HG02623 (cell line): ENCODE data around the gene POMT1.

Source experiments
- ATAC-seq: cut with Tn5 transposase; IDR thresholded peaks from one replicate; pipeline ENCODE4 v1.9.1; 2021; ENCODE audit warnings: moderate library complexity; ENCODE audit not compliant: unreplicated experiment

The POMT1 gene

DNA sequence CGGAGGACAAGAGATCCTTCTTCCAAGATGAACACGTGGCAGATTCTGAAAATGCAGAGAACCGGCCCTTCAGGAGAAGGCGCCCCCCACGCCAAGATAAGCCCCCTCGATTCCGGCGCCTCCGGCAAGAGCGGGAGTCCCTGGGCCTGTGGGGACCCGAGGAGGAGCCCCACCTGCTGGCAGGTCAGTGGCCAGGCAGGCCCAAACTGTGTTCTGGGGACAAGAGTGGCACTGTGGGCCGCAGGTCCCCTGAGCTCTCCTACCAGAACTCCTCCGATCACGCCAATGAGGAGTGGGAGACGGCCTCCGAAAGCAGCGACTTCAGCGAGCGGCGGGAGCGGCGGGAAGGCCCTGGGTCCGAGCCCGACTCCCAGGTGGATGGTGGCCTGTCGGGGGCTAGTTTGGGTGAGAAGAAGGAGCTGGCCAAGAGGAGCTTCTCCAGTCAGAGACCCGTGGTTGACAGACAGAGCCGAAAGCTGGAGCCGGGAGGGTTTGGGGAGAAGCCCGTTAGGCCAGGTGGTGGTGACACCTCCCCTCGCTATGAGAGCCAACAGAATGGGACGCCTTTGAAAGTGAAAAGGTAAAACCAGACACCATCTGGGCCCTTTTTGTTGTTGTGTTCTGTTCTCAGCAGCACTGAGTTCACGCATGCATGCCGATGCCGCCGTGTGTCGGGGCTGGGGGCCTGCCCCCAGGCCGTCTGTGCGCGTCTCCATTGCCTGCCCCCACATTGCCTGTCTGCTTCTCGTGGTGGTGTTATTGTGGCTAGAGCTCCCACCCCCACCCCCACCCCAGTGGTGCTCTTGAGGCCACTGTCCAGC is 26.6 kb upstream of the POMT1 start:
- no peak for ATAC-seq

DNA sequence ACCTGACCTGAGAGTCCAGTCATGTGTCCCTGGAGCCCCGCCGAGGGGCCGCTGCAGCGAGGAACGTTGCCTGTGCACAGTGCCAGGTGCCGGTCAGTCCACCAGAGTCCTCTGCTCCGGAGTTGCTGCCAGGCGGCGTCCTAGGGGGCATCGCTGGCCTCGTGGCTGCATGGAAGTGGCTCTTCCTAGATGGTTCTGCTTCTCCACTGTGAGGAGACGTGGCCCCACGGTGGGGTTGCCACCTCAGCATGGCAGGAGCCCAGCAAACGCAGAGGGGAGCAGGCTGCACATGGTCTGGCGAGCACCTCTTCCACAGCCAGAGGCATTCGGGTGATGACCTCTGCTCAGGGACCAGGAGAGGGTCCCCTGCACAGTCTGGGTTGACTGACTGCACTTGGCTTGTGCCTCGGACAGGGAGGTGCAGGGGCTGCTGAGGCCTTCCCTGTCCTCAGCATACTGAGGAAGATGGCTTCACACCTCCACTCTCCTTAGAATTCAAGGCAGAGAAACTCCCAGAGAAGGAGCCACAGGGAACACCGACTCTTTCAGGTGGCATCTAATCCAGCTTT is 25.9 kb upstream of the POMT1 start:
- no peak for ATAC-seq

DNA sequence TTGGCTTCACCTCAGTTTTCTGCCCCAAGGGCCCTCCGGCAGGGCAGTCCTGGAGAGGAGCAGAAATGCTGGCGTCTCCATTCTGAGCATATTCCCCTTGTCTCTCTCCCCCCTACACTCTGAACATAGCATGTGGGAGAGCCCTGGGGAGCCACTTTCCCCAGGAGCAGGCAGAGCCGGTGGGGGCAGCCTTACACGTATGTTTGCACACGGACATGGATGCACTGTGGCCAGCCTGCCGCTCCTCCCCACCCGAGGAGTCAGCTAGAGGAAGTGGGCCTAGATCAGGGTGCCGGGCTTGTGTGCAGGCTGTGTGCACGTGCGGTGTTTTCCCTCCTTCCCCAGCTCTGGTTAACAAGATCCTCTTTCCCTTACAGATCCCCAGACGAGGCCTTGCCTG is 25.4 kb upstream of the POMT1 start:
- no peak for ATAC-seq

DNA sequence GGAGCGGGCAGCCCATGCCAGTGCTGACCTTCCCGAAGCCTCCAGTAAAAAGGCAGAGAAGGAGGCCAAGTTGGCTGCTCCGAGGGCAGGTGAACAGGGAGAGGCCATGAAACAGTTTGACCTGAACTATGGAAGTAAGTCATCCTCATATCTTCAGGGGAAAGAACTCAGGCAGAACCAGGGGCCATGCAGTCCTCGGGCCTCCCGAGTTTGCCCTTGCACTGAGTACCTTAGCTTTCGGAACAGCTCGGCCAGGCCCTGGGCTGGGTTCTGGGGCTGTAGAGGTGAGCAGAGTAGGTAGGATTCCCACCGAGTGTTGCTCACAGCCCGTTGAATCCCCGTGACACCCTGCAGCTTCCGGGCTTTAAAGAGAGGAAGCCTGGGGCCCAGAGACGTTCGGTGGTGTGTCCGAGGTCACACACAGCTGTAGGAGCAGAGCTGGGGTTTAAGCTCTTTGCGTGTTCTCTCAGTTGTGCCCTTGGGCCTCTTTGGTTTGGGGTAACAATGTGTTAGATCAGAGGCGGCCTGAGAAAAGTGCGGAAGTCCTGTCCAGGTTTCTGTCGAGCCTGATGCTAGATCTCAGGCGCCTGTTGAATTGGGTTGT is 24.8 kb upstream of the POMT1 start:
- ATAC-seq = no peak

DNA sequence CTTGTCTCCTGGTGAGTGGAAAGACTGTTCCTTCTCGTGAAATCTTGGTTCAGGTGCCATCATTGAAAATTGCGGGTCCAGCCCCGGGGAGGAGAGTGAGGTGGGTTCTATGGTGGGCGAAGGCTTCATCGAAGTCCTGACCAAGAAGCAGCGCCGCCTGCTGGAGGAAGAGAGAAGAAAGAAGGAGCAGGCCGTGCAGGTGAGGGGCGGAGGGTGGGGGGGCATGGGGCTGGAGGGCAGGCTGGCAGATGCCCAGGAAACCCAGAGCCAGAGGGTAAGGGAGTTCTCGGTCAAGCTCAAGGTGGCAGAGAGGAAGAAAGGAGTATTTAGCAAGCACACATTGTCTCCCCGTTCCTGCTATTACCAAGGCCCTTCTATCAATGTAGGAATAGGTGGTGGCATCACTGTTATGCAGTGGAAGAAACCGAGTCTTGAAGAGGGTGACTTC is 24.3 kb upstream of the POMT1 start:
- ATAC-seq = no peak

DNA sequence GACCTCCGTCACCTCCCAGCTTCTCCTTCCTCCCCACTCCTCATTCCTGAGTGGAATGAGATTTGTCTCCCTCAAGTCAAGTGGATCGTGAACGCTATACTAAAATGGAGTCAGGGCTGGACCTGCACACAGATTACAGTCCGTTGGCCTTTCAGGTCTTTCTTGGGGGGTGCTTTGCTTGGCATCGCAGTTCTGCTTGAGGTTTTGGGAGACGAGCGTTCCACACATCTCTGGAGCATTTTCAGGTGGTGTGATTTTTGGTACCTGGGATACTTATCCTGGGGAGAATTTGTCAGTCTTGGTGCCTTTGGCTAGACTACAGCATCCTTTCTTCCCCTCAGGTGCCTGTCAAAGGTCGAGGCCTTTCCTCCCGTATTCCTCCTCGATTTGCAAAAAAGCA is 23.8 kb upstream of the POMT1 start:
- ATAC-seq = no peak

DNA sequence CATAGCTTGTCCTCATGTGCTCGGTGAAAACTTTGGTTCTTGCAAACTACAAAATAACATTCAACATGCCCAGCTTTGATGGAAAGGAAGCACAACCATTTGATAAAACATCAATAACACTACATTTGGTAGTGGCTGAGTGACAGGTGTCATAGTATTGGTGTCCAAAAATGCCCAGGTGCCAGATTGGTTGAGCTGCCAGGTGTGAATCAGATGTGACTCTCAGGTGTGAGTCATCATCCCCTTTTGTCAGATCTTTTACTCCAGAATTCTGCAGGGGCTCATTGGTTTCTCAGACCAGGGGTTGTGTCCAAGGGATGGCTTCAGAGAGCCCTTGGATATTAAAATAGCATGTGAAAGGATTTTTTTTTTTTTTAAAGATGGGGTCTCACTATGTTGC is 22.5 kb upstream of the POMT1 start:
- no peak for ATAC-seq

DNA sequence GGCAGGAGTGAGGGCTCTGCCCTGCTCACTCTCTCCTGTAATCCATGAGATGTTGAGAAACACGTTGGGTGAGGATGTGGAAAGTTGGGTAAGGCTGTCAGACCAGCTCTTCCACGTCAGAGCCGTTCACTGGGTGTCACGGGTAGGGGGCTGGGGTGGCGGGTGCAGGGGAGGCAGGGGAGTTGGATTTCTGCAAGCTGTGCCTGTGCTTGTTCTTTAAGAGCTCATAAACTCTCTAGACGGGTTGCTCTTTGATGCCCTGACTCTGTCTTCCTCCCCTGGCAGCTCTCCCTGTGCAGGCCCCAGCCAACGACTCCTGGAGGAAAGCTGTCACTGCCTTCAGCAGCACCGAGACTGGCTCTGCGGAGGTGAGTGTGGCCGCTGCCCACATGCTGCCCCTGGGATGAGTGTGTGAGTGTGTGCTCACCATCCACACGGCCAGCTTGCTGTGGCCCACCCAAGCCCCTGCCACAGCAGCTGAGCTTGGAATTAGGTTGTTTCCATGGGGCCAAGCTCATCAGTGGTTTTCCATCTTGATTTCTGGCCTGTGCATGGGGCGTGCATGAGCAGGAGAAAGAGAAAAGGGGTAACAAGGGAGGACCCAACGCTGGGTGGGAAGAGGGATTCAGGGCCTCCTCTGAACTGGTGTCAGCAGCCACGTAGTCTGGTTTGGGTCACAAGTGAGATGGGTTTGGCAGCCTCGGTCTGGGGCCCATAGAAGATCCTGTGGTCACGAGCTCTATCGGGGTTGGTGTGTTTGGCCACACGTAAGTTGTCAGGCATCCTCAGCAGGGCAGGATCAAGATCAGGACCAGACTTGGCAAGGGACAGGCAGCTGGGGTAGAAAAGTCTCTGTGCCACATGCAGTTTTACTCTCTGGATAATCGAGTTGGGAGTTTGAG is 21.0 kb upstream of the POMT1 start:
- no peak for ATAC-seq

DNA sequence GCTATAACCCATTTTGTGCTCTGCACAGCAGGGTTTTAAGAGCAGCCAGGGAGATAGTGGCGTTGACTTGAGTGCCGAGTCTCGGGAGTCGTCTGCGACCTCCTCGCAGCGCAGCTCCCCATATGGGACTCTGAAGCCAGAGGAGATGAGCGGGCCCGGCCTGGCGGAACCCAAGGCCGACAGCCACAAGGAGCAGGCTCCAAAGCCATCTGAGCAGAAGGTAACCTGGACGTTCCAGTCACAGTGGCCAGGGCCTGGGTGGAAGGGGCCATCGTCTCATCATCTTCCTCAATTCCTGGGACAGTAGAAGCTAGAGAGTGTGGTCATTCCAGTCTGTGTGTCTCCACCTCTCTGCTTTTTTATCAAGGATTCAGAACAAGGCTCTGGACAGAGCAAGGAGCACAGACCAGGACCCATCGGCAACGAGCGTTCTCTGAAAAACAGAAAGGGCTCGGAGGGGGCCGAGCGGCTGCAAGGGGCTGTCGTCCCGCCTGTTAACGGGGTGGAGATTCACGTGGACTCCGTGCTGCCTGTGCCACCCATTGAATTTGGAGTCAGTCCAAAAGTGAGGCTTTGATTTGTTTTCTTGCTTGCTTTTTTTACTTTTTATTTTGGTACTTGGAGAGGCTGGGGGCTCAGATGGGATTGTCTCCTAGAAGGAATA is 20.2 kb upstream of the POMT1 start:
- ATAC-seq = no peak

DNA sequence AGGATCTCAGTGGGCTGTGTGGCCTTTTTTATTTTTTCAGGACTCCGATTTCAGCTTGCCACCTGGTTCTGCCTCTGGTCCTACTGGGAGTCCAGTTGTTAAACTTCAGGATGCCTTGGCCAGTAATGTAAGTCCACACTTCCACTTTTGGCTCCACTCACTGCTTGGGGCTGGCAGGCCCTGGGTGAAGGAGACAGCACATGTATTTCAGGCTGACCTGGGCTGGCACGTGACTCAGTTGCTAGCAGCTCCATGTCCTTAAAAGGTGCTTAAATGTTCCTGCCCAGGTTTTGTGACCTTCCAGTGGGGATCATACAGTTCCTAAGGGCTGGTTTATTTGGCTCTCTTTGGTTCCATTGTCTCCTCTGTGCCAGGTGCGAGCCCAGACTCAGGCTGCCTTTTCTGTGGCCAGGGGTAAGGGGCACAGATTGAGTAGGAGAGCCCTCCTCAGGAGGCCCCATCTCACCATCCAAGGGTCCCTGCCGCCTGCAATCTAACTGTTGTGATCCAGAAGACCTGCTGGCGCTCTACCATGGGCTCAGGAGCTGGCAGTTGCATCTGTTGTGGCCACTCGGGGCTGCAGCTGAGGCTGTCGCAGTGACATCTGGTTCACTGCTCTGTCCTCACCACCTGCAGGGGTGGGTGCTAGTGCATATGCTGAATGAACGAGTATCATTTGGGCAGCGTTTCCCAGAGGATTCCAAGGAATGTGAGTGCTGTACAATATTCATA is 19.2 kb upstream of the POMT1 start:
- ATAC-seq = no peak

DNA sequence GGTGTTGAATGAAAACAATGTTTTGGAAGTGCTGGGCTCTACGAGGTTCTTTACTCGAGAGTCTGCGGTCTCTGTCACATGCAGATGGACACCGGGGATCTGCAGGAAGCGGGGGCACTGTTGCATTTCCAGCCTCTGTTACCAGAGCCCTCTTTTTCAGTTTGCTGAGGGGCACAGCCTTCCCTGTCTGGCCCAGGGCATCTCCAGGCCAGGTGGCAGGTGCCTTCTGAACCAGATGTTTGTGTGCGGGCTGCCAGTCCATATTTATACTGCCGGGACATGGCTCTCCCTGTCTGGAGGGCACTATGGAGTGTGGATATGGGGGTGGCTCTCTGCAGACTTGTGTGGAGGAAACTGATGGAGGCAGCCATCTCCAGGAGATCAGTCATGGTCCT is 18.7 kb upstream of the POMT1 start:
- ATAC-seq = no peak

DNA sequence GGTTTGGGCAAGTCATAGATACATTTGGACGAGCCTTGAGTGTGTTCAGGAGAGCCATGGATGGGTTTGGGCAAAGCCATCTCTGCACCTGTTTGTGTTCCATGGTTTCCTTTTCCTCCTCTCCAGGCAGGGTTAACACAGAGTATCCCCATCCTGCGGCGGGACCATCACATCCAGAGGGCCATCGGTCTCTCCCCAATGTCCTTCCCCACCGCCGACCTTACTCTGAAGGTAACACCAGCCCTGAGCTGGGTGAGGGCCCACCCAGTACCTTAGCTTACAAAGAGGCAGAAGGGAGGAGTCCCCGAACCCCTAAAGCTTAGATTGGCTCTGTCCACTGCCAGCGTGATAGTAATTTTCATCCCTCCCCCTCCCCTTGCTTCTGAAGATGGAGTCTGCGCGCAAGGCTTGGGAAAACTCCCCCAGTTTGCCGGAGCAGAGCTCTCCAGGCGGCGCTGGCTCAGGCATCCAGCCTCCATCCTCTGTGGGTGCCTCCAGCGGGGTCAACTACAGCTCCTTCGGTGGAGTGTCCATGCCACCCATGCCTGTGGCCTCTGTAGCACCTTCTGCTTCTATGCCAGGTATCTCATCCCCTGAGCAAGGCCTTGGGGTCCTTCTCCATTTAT is 18.0 kb upstream of the POMT1 start:
- no peak for ATAC-seq

DNA sequence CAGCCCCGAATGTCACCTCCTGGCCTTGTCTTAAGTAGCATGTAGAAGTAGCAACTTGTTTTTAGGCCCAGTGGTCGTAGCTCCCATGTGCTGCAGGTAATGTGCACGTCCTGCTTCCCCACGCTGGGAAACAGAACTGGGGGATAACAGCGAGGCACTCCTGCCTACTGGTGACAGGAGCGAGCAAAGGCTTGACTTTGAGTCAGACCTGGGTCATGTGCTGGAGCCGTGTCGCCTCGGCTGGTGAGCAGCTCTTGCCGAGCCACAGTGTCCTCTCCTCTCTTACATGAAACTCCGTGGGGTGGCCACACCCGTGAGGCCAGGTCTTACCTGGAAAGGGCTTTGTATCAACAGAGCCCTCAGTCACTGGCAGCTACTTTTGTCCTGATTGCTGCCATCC is 17.5 kb upstream of the POMT1 start:
- no peak for ATAC-seq

DNA sequence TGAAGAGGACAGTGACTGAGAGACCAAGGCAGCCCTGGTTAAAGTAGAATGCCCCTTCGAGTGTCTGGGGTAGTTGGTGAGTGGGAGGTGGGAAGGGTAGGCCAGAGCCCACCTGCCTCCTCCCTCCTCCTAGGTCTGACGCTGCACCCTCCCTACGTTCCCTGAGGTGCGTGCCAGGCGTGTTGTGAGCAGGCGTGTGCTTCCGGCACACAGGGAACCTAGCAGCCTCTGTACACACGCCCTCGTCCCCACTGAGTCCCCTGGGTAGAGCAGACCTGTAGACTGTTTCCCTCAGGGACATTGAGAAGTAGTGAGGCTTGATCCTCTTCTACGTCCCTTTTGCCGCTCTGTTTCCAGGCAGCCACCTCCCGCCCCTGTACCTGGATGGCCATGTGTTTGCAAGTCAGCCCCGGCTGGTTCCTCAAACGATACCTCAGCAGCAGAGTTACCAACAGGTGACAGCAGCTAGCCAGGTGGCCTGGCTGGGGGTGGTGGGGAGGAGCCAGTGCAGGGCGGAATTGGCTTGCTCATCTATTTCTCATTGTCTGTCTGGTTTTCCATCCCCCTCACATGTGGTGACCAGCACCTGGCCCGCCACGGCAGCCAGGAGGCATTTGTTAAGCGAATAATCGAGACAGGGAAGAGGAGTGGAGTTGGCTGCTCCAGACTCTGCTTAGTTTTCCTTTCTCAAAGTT is 16.8 kb upstream of the POMT1 start:
- no peak for ATAC-seq

DNA sequence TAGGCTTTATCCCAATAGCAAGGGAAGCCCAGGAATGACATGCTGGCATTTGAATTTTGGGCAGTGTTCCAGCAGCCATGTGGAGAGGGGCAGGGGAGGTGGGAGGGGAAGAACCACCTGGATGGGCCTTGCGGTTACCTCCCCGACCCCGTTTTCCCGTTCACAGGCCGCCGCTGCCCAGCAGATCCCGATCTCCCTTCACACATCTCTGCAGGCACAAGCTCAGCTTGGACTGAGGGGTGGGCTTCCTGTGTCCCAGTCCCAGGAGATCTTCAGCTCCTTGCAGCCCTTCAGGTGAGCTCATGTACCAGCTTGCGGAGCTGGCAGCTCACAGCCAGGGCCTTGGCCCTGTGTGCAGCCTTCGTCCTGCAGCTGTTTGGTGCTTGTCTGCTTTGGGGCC is 15.7 kb upstream of the POMT1 start:
- no peak for ATAC-seq

DNA sequence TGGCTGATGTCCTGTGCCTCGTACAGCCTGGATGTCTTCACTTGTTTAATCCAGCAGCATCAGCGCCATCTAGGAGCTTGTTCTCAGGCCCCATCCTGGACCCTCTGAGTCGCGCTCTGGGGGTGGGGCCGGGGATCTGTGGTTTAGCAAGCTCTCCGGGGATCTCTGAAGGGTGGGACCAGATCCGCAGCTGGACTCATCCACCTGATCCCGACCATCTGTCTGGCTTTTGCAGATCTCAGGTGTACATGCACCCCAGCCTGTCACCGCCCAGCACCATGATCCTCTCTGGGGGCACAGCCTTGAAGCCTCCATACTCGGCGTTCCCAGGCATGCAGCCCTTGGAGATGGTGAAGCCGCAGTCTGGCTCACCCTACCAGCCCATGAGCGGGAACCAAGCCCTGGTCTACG is 15.1 kb upstream of the POMT1 start:
- ATAC-seq = no peak

DNA sequence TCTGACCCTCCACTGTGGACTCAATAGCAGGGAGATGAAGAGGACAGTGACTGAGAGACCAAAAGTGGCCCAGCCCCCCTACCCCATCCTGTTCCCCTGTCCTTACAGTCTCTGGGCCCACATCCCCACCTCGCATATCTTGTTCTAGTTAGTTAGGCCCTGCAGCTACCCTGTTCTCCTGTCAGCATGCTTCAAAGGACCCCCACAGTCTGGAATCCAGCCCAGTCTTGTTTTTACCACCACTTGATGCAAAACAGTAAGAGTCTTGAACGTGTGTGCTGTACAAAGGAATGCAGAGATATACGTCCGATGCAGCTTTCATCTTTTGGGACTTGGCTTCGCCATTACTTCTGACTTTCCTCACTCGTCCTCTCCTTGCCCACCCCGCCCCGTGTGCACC is 12.2 kb upstream of the POMT1 start:
- no peak for ATAC-seq

DNA sequence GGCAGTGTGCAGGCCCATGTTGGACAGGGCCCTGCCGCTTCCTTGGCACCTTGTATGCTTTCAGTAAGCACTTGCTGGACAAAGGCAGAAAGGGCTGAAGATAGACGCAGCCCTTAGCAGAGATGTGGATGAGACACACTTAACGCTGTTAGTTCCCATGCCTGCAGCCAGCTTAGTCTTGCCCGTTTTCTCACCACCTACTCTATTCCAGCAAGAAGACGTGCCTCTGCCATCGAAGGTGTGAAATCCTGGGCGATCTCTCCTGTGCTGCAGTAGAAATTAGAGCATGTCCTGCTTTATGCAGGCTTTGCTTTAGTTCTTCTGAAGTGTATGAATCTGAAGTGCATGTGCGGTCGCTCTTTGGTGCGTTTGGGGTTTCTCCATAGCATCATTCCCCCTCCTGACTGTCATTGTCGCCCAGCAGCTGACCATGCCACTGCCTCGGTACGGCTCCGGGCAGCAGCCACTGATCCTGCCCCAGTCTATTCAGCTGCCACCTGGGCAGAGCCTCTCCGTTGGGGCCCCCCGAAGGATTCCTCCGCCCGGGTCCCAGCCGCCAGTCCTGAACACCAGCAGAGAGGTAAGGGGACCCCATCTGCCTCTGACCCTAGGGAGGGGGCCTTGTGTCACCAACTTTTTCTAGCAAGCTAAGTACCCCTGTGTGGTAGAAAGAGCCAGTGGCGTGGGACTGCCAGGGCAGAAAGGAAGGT is 11.6 kb upstream of the POMT1 start:
- ATAC-seq = no peak

DNA sequence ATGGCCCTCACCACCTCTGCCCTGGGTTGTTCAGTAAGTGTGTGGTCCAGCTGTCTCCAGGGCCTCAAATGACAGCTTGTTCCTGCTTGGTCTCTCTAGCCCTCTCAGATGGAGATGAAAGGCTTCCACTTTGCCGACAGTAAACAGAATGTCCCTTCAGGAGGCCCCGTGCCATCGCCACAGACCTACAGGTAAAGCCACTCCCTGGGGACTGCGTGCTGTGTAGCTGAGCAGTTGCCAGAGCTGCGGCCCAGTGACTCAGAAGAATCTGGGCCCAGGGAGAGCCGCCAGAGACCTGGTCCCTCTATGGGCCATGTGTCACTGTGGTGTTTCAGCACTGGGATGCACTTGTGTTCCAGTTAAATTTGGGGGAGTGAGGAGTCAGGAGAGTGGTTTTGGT is 10.6 kb upstream of the POMT1 start:
- ATAC-seq = no peak
